OCI-LY1 (cell line): ENCODE measurements around the gene PDLIM5.

Experiments
- H2AFZ ChIP-seq: fragments of 200-600 bp; sonication (generic), shearing (Covaris generic); 2 replicates; pipeline ENCODE4 v1.6.0; 2014; ENCODE audit warnings: antibody characterized with exemption, mild to moderate bottlenecking, low read length
- H3F3A ChIP-seq: fragments of 200-600 bp; sonication (generic), shearing (Covaris generic); 2 replicates; pipeline ENCODE4 v1.6.0; 2014; ENCODE audit warnings: mild to moderate bottlenecking, antibody characterized with exemption, low read length, moderate library complexity; ENCODE audit not compliant: insufficient read depth
- H3K27ac ChIP-seq: fragments of 200-600 bp; sonication (generic); 2 replicates; pipeline ENCODE4 v1.5.1; 2014; ENCODE audit warnings: low read length, mixed run types, mild to moderate bottlenecking, low read depth; ENCODE audit not compliant: poor library complexity, severe bottlenecking
- H3K27me3 ChIP-seq: fragments of 200-600 bp; sonication (generic); 2 replicates; pipeline ENCODE4 v1.6.0; 2014; ENCODE audit warnings: antibody characterized with exemption, mild to moderate bottlenecking, low read length, moderate library complexity; ENCODE audit not compliant: insufficient read depth
- H3K36me3 ChIP-seq: fragments of 200-600 bp; sonication (generic); 2 replicates; pipeline ENCODE4 v1.6.1; 2014; ENCODE audit warnings: mild to moderate bottlenecking, antibody characterized with exemption, low read length, moderate library complexity, mixed read lengths; ENCODE audit not compliant: insufficient read depth
- H3K4me1 ChIP-seq: fragments of 200-600 bp; sonication (generic); 2 replicates; pipeline ENCODE4 v1.5.1; 2014; ENCODE audit warnings: mild to moderate bottlenecking, low read length, moderate library complexity; ENCODE audit not compliant: insufficient read depth, severe bottlenecking
- H3K4me2 ChIP-seq: fragments of 200-600 bp; sonication (generic), shearing (Covaris generic); 2 replicates; pipeline ENCODE4 v1.6.1; 2014; ENCODE audit warnings: low read length
- H3K4me3 ChIP-seq: fragments of 200-600 bp; sonication (generic); 2 replicates; pipeline ENCODE4 v1.5.1; 2014; ENCODE audit warnings: low read length, low read depth, mild to moderate bottlenecking, mixed read lengths; ENCODE audit not compliant: poor library complexity, severe bottlenecking
- H3K79me2 ChIP-seq: fragments of 200-600 bp; shearing (Covaris generic); 2 replicates; pipeline ENCODE4 v1.6.1; 2016; ENCODE audit warnings: mixed run types, low read length, mixed read lengths; ENCODE audit not compliant: insufficient read depth
- H3K9ac ChIP-seq: fragments of 200-600 bp; sonication (generic), shearing (Covaris generic); 2 replicates; pipeline ENCODE4 v1.6.1; 2014; ENCODE audit warnings: mild to moderate bottlenecking, low read length, mixed read lengths
- H3K9me2 ChIP-seq: fragments of 200-600 bp; sonication (generic), shearing (Covaris generic); 2 replicates; pipeline ENCODE4 v1.6.1; 2014; ENCODE audit warnings: low read depth, mild to moderate bottlenecking, low read length, mixed read lengths
- H3K9me3 ChIP-seq: fragments of 200-600 bp; shearing (Covaris generic); 2 replicates; pipeline ENCODE4 v1.6.1; 2014; ENCODE audit warnings: low read length, mixed read lengths
- H4K20me1 ChIP-seq: fragments of 200-600 bp; sonication (generic), shearing (Covaris generic); 2 replicates; pipeline ENCODE4 v1.6.0; 2016; ENCODE audit warnings: mild to moderate bottlenecking, low read length; ENCODE audit not compliant: insufficient read depth
- CTCF ChIP-seq: fragments of 200-600 bp; sonication (generic), shearing (Covaris generic); IDR thresholded peaks from 2 replicates; pipeline ENCODE4 v1.5.1; 2017; ENCODE audit warnings: mild to moderate bottlenecking, antibody characterized with exemption, low read length, moderate library complexity, mixed read lengths
- EZH2 ChIP-seq: fragments of 200-600 bp; sonication (generic), shearing (Covaris generic); IDR thresholded peaks from 2 replicates; pipeline ENCODE4 v1.8.0; 2017; ENCODE audit warnings: borderline replicate concordance, mixed run types, mild to moderate bottlenecking, antibody characterized with exemption, low read length, moderate library complexity, mixed read lengths

Gene PDLIM5

GRCh38 chr4:94634271-94634670 is 182.5 kb downstream of the PDLIM5 start:
- H2AFZ ChIP-seq = no peak overlapping the region
- no peaks in the 10 kb centered on the region for H3K36me3 ChIP-seq
- no peaks in the 10 kb centered on the region for H3F3A ChIP-seq
- no peaks in the 10 kb centered on the region for H3K79me2 ChIP-seq
- no peaks in the 10 kb centered on the region for H3K9me3 ChIP-seq
- H3K9ac ChIP-seq = no peak overlapping the region
- H3K27me3 ChIP-seq = no peaks in the 10 kb centered on the region
- H4K20me1 ChIP-seq = no peaks in the 10 kb centered on the region
- H3K4me1 ChIP-seq = no peaks in the 10 kb centered on the region
- H3K4me2 ChIP-seq = no peak overlapping the region
- no peak overlapping the region for H3K27ac ChIP-seq
- H3K9me2 ChIP-seq = no peaks in the 10 kb centered on the region
- H3K4me3 ChIP-seq = no peak overlapping the region
- TF ChIP-seq EZH2 = no peak

- no peak overlapping the region for H3K4me2 ChIP-seq
- no peaks in the 10 kb centered on the region for H3K36me3 ChIP-seq
- TF ChIP-seq CTCF = no peak
- TF ChIP-seq EZH2 = no peak
- H3K9ac ChIP-seq = no peak overlapping the region
- H3K79me2 ChIP-seq = no peaks in the 10 kb centered on the region
- no peaks in the 10 kb centered on the region for H3K4me1 ChIP-seq
- H3K27me3 ChIP-seq = no peaks in the 10 kb centered on the region
- no peak overlapping the region for H3K27ac ChIP-seq
- H3K9me2 ChIP-seq = no peaks in the 10 kb centered on the region
- no peaks in the 10 kb centered on the region for H3F3A ChIP-seq
- no peaks in the 10 kb centered on the region for H3K9me3 ChIP-seq
- H4K20me1 ChIP-seq = no peaks in the 10 kb centered on the region
- H2AFZ ChIP-seq = no peak overlapping the region
- no peak overlapping the region for H3K4me3 ChIP-seq
Measured at GRCh38 chr4:94635177-94635576, 183.4 kb downstream of the PDLIM5 start.

- Histone ChIP-seq H4K20me1 (no peaks in the 10 kb centered on the region), H3K36me3 (no peaks in the 10 kb centered on the region), H3K27me3 (no peaks in the 10 kb centered on the region), H3K79me2 (no peaks in the 10 kb centered on the region), H3K9ac (no peak overlapping the region), H3K4me3 (no peak overlapping the region), H3K27ac (no peak overlapping the region), H3K9me3 (no peaks in the 10 kb centered on the region), H2AFZ (no peak overlapping the region), H3K4me1 (no peaks in the 10 kb centered on the region), H3K9me2 (no peaks in the 10 kb centered on the region), H3F3A (no peaks in the 10 kb centered on the region), H3K4me2 (no peak overlapping the region)
- TF ChIP-seq CTCF = no peak
- no peak for TF ChIP-seq EZH2
Measured at GRCh38 chr4:94636004-94636403, 184.3 kb downstream of the PDLIM5 start.

GRCh38 chr4:94639298-94639697 is 187.6 kb downstream of the PDLIM5 start:
- no peaks in the 10 kb centered on the region for H3K9me2 ChIP-seq
- H3K36me3 ChIP-seq = no peaks in the 10 kb centered on the region
- H3F3A ChIP-seq = no peaks in the 10 kb centered on the region
- no peaks in the 10 kb centered on the region for H3K9me3 ChIP-seq
- H3K4me3 ChIP-seq = no peak overlapping the region
- H2AFZ ChIP-seq = no peak overlapping the region
- H3K27ac ChIP-seq = no peak overlapping the region
- H3K27me3 ChIP-seq = no peaks in the 10 kb centered on the region
- no peaks in the 10 kb centered on the region for H3K79me2 ChIP-seq
- TF ChIP-seq EZH2 = no peak
- no peak for TF ChIP-seq CTCF
- H3K4me1 ChIP-seq = no peaks in the 10 kb centered on the region
- H3K4me2 ChIP-seq = no peak overlapping the region
- no peak overlapping the region for H3K9ac ChIP-seq
- no peaks in the 10 kb centered on the region for H4K20me1 ChIP-seq
